K562 (cell line): ENCODE measurements around the gene ASCC2. TPM values are rescaled to one million over a fixed set of nuclear protein-coding genes. Genes with fewer than 3 reads are reported as not detected.
A peak's percentile ranks its signal among the peaks of the same experiment; 100 is the strongest.

ENCODE experiments used
- BCOR ChIP-seq: fragments of 450-650 bp; IDR thresholded peaks from 2 replicates; pipeline ENCODE4 v1.6.1; 2016
- CBX3 ChIP-seq, 2 experiments: IDR thresholded peaks; 1 replicate in 1 of 2; 2 replicates in 1 of 2; pipeline ENCODE4 v1.6.1; 2012; ENCODE audit warnings: inconsistent platforms in 2 of 2, low read length in 2 of 2, borderline replicate concordance in 1 of 2, control low read depth in 1 of 2
- CHCHD3 ChIP-seq: fragments of 250-450 bp; sonication (Bioruptor Pico); IDR thresholded peaks from 2 replicates; pipeline ENCODE4 v2.1.2; 2022; ENCODE audit warnings: mild to moderate bottlenecking
- CSDE1 ChIP-seq, 2 experiments: fragments of 450-650 bp; IDR thresholded peaks; 2 replicates each; pipeline ENCODE4 v1.6.1; 2016; ENCODE audit warnings: mild to moderate bottlenecking in 1 of 2
- CTBP1 ChIP-seq: fragments of 450-650 bp; IDR thresholded peaks from 2 replicates; pipeline ENCODE4 v1.6.1; 2016; ENCODE audit warnings: borderline replicate concordance
- FOXP1 ChIP-seq: sonication (generic); formaldehyde crosslinking; IDR thresholded peaks from 2 replicates; pipeline ENCODE4 v1.8.0; 2022; ENCODE audit warnings: mild to moderate bottlenecking, missing genetic modification reagents
- GTF2E2 ChIP-seq: fragments of 200-800 bp; sonication (Bioruptor generic); IDR thresholded peaks from 2 replicates; pipeline ENCODE4 v1.6.1; 2016; ENCODE audit warnings: missing genetic modification characterization, missing compliant biosample characterization
- HDAC3 ChIP-seq: fragments of 450-650 bp; IDR thresholded peaks from 2 replicates; pipeline ENCODE4 v1.6.1; 2018; ENCODE audit warnings: borderline replicate concordance, mild to moderate bottlenecking, moderate library complexity; ENCODE audit not compliant: partially characterized antibody
- HNRNPLL ChIP-seq: fragments of 200-400 bp; formaldehyde crosslinking; IDR thresholded peaks from 2 replicates; pipeline ENCODE4 v1.6.1; 2017; ENCODE audit warnings: low read length, low read depth, mild to moderate bottlenecking; ENCODE audit not compliant: poor library complexity, severe bottlenecking
- KAT7 ChIP-seq: sonication (generic); formaldehyde crosslinking; IDR thresholded peaks from 2 replicates; pipeline ENCODE4 v1.8.0; 2022; ENCODE audit warnings: missing genetic modification reagents, mild to moderate bottlenecking, borderline replicate concordance
- MYBL2 ChIP-seq, 2 experiments: fragments of 450-650 bp in 1 of 2; sonication (generic) in 1 of 2; formaldehyde crosslinking in 1 of 2; IDR thresholded peaks; 2 replicates each; pipeline versions ENCODE4 v1.6.1 to v1.8.1; 2017 to 2022; ENCODE audit warnings: borderline replicate concordance in 1 of 2, inconsistent platforms in 1 of 2, low read depth in 1 of 2, mild to moderate bottlenecking in 1 of 2, missing genetic modification reagents in 1 of 2, moderate library complexity in 1 of 2
- NCOA1 ChIP-seq: fragments of 450-650 bp; IDR thresholded peaks from 2 replicates; pipeline ENCODE4 v1.6.1; 2016; ENCODE audit warnings: low read depth
- NR0B1 ChIP-seq: fragments of 450-650 bp; IDR thresholded peaks from one replicate; pipeline ENCODE4 v1.6.1; 2018; ENCODE audit warnings: mild to moderate bottlenecking, moderate library complexity; ENCODE audit not compliant: partially characterized antibody
- PYGO2 ChIP-seq: fragments of 450-650 bp; IDR thresholded peaks from 2 replicates; pipeline ENCODE4 v1.6.1; 2016; ENCODE audit warnings: mild to moderate bottlenecking, missing genetic modification characterization, moderate library complexity, missing compliant biosample characterization
- RFX7 ChIP-seq: fragments of 250-450 bp; sonication (Bioruptor Pico); IDR thresholded peaks from 2 replicates; pipeline ENCODE4 v1.5.1; 2021; ENCODE audit warnings: mild to moderate bottlenecking
- STAT5B ChIP-seq: fragments of 250-450 bp; sonication (Bioruptor Pico); IDR thresholded peaks from 2 replicates; pipeline ENCODE4 v1.8.0; 2021; ENCODE audit warnings: mild to moderate bottlenecking, inconsistent platforms
- TAF1 ChIP-seq: IDR thresholded peaks from 2 replicates; pipeline ENCODE4 v1.6.1; 2011; ENCODE audit warnings: mild to moderate bottlenecking, low read length, moderate library complexity; ENCODE audit not compliant: insufficient read depth, control insufficient read depth, severe bottlenecking; ENCODE audit errors: extremely low read depth
- TBL1XR1 ChIP-seq, 2 experiments: IDR thresholded peaks; 2 replicates each; pipeline ENCODE4 v1.6.1; 2012; ENCODE audit warnings: improper control_type of control experiment in 2 of 2, low read length in 2 of 2, mild to moderate bottlenecking in 1 of 2
- TRIM28 ChIP-seq: fragments of 450-650 bp; IDR thresholded peaks from 2 replicates; pipeline ENCODE4 v1.6.1; 2017
- U2AF1 ChIP-seq: fragments of 200-400 bp; formaldehyde crosslinking; optimal IDR thresholded peaks from 2 replicates; pipeline ENCODE3; 2017; ENCODE audit warnings: mild to moderate bottlenecking, low read depth, low read length, moderate library complexity
- ZBED1 ChIP-seq: IDR thresholded peaks from 2 replicates; pipeline ENCODE4 v1.6.1; 2014
- ZNF695 ChIP-seq: fragments of 450-650 bp; formaldehyde crosslinking; IDR thresholded peaks from 2 replicates; pipeline ENCODE4 v1.4.0; 2020; ENCODE audit warnings: mild to moderate bottlenecking, moderate library complexity
- ZNF780A ChIP-seq: fragments of 250-450 bp; sonication (Bioruptor Pico); IDR thresholded peaks from 2 replicates; pipeline ENCODE4 v1.5.0; 2021; ENCODE audit warnings: mild to moderate bottlenecking
- polyA plus RNA-seq, 8 experiments: library from polyadenylated mRNA; depleted of rRNA in 4 of 8; stranded (reverse) in 5 of 8; unstranded in 3 of 8; fragments of >200 nt; fragmentation: Nextera tagmentation in 2 of 8; fragmentation: Illumina TruSeq in 1 of 8; extraction: Ambion mirVana in 2 of 8; extraction: Trizol in 1 of 8; gene quantifications; 2 replicates each; pipeline versions ENCODE4 v1.2.1 to v1.2.3, GENCODE V29; 2011 to 2014; ENCODE audit warnings: inconsistent platforms in 1 of 8, missing spikeins in 1 of 8
- total RNA-seq, 7 experiments: library from RNA; depleted of rRNA in 6 of 7; stranded (reverse); fragments of >200 nt in 6 of 7; fragmentation: Illumina TruSeq in 2 of 7; extraction: Trizol in 2 of 7; gene quantifications; 2 replicates each; pipeline versions ENCODE4 v1.2.1 to v1.2.3, GENCODE V29; 2011 to 2021; ENCODE audit warnings: low replicate concordance in 1 of 7
- TF ChIP-seq, protein P1 (sequence below): fragments of 200-800 bp; sonication (Bioruptor generic); IDR thresholded peaks from 2 replicates; pipeline ENCODE4 v1.6.1; 2017; ENCODE audit warnings: missing genetic modification characterization, missing compliant biosample characterization

ASCC2 gene
- total and polyA plus RNA-seq, 9 of the 15 experiments (the other 6 are each of a cell fraction or from before 2014, with no cell fraction given), result 4.0 to 46.7 (median 26.8) TPM

GRCh38 chr22:29767171-29768051 lies 70.7 kb downstream of the ASCC2 start, which contains the start of gene UQCR10 (continued):
- TF ChIP-seq NR0B1, result no peak
- TF ChIP-seq CSDE1 (IDR thresholded peaks at IDR 0.05), result 0 out of 4 replicates have a peak, but pooled peaks of 1 of the 2 experiments have one; percentile 16
- no peak for TF ChIP-seq TBL1XR1 (IDR thresholded peaks at IDR 0.05; ENCODE audit: low read length in 2 of 2)
- TF ChIP-seq, protein P1, sequence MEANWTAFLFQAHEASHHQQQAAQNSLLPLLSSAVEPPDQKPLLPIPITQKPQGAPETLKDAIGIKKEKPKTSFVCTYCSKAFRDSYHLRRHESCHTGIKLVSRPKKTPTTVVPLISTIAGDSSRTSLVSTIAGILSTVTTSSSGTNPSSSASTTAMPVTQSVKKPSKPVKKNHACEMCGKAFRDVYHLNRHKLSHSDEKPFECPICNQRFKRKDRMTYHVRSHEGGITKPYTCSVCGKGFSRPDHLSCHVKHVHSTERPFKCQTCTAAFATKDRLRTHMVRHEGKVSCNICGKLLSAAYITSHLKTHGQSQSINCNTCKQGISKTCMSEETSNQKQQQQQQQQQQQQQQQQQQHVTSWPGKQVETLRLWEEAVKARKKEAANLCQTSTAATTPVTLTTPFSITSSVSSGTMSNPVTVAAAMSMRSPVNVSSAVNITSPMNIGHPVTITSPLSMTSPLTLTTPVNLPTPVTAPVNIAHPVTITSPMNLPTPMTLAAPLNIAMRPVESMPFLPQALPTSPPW (CRISPR knock-in tag), result peak; percentile 50; the same call in 1 of the 2 replicates
- TF ChIP-seq ZNF695, result no peak
- TF ChIP-seq HNRNPLL, result no peak
- TF ChIP-seq CBX3 (IDR thresholded peaks at IDR 0.05; ENCODE audit: borderline replicate concordance in 1 of 2, low read length in 2 of 2), result no peak
- TF ChIP-seq HDAC3, result no peak
- no peak for TF ChIP-seq FOXP1 (CRISPR knock-in tag)
- no peak for TF ChIP-seq STAT5B
- no peak for TF ChIP-seq U2AF1
- no peak for TF ChIP-seq PYGO2
- TF ChIP-seq ZNF780A (CRISPR knock-in tag), result no peak
- no peak for TF ChIP-seq NCOA1
- TF ChIP-seq RFX7 (CRISPR knock-in tag), result no peak
- peak; percentile 87 for TF ChIP-seq TAF1
- TF ChIP-seq KAT7, result peak; percentile 44; the same call in 1 of the 2 replicates
- no peak for TF ChIP-seq ZBED1
- no peak for TF ChIP-seq BCOR
- no peak for TF ChIP-seq MYBL2 (IDR thresholded peaks at IDR 0.05; ENCODE audit: low read depth)
- no peak for TF ChIP-seq MYBL2 (CRISPR knock-in tag; IDR thresholded peaks at IDR 0.05; ENCODE audit: borderline replicate concordance)
- TF ChIP-seq GTF2E2, result no peak
- TF ChIP-seq CTBP1, result no peak
- 0 out of 2 replicates have a peak, but pooled peaks have one; percentile 34 for TF ChIP-seq CHCHD3 (CRISPR knock-in tag)
- TF ChIP-seq TRIM28, result no peak
